OCI-LY1 (cell line): ENCODE data around the gene PMVK.

Experiments
- H2AFZ ChIP-seq: fragments of 200-600 bp; sonication (generic), shearing (Covaris generic); 2 replicates; pipeline ENCODE4 v1.6.0; 2014; ENCODE audit warnings: antibody characterized with exemption, mild to moderate bottlenecking, low read length
- H3F3A ChIP-seq: fragments of 200-600 bp; sonication (generic), shearing (Covaris generic); 2 replicates; pipeline ENCODE4 v1.6.0; 2014; ENCODE audit warnings: mild to moderate bottlenecking, antibody characterized with exemption, low read length, moderate library complexity; ENCODE audit not compliant: insufficient read depth
- H3K27ac ChIP-seq: fragments of 200-600 bp; sonication (generic); 2 replicates; pipeline ENCODE4 v1.5.1; 2014; ENCODE audit warnings: low read length, mixed run types, mild to moderate bottlenecking, low read depth; ENCODE audit not compliant: poor library complexity, severe bottlenecking
- H3K27me3 ChIP-seq: fragments of 200-600 bp; sonication (generic); 2 replicates; pipeline ENCODE4 v1.6.0; 2014; ENCODE audit warnings: antibody characterized with exemption, mild to moderate bottlenecking, low read length, moderate library complexity; ENCODE audit not compliant: insufficient read depth
- H3K36me3 ChIP-seq: fragments of 200-600 bp; sonication (generic); 2 replicates; pipeline ENCODE4 v1.6.1; 2014; ENCODE audit warnings: mild to moderate bottlenecking, antibody characterized with exemption, low read length, moderate library complexity, mixed read lengths; ENCODE audit not compliant: insufficient read depth
- H3K4me1 ChIP-seq: fragments of 200-600 bp; sonication (generic); 2 replicates; pipeline ENCODE4 v1.5.1; 2014; ENCODE audit warnings: mild to moderate bottlenecking, low read length, moderate library complexity; ENCODE audit not compliant: insufficient read depth, severe bottlenecking
- H3K4me2 ChIP-seq: fragments of 200-600 bp; sonication (generic), shearing (Covaris generic); 2 replicates; pipeline ENCODE4 v1.6.1; 2014; ENCODE audit warnings: low read length
- H3K4me3 ChIP-seq: fragments of 200-600 bp; sonication (generic); 2 replicates; pipeline ENCODE4 v1.5.1; 2014; ENCODE audit warnings: low read length, low read depth, mild to moderate bottlenecking, mixed read lengths; ENCODE audit not compliant: poor library complexity, severe bottlenecking
- H3K79me2 ChIP-seq: fragments of 200-600 bp; shearing (Covaris generic); 2 replicates; pipeline ENCODE4 v1.6.1; 2016; ENCODE audit warnings: mixed run types, low read length, mixed read lengths; ENCODE audit not compliant: insufficient read depth
- H3K9ac ChIP-seq: fragments of 200-600 bp; sonication (generic), shearing (Covaris generic); 2 replicates; pipeline ENCODE4 v1.6.1; 2014; ENCODE audit warnings: mild to moderate bottlenecking, low read length, mixed read lengths
- H3K9me2 ChIP-seq: fragments of 200-600 bp; sonication (generic), shearing (Covaris generic); 2 replicates; pipeline ENCODE4 v1.6.1; 2014; ENCODE audit warnings: low read depth, mild to moderate bottlenecking, low read length, mixed read lengths
- H3K9me3 ChIP-seq: fragments of 200-600 bp; shearing (Covaris generic); 2 replicates; pipeline ENCODE4 v1.6.1; 2014; ENCODE audit warnings: low read length, mixed read lengths
- H4K20me1 ChIP-seq: fragments of 200-600 bp; sonication (generic), shearing (Covaris generic); 2 replicates; pipeline ENCODE4 v1.6.0; 2016; ENCODE audit warnings: mild to moderate bottlenecking, low read length; ENCODE audit not compliant: insufficient read depth
- CTCF ChIP-seq: fragments of 200-600 bp; sonication (generic), shearing (Covaris generic); IDR thresholded peaks from 2 replicates; pipeline ENCODE4 v1.5.1; 2017; ENCODE audit warnings: mild to moderate bottlenecking, antibody characterized with exemption, low read length, moderate library complexity, mixed read lengths
- EZH2 ChIP-seq: fragments of 200-600 bp; sonication (generic), shearing (Covaris generic); IDR thresholded peaks from 2 replicates; pipeline ENCODE4 v1.8.0; 2017; ENCODE audit warnings: borderline replicate concordance, mixed run types, mild to moderate bottlenecking, antibody characterized with exemption, low read length, moderate library complexity, mixed read lengths

PMVK gene

GRCh38 chr1:154891452-154891851 is 45.1 kb downstream of the PMVK start:
- H3K79me2 ChIP-seq, result no peaks in the 10 kb centered on the region
- H3K4me2 ChIP-seq, result no peak overlapping the region
- no peaks in the 10 kb centered on the region for H3K9me3 ChIP-seq
- H3K4me3 ChIP-seq, result no peak overlapping the region
- TF ChIP-seq EZH2 (no peak), CTCF (no peak)
- no peaks in the 10 kb centered on the region for H3F3A ChIP-seq
- H4K20me1 ChIP-seq, result no peaks in the 10 kb centered on the region
- no peaks in the 10 kb centered on the region for H3K4me1 ChIP-seq
- no peaks in the 10 kb centered on the region for H3K9me2 ChIP-seq
- H3K9ac ChIP-seq, result no peak overlapping the region
- H3K27ac ChIP-seq, result no peak overlapping the region
- H3K36me3 ChIP-seq, result no peaks in the 10 kb centered on the region; the same call in 1 of the 2 replicates
- H2AFZ ChIP-seq, result no peak overlapping the region
- peaks cover 8% of the 10 kb centered on the region; the same call in 1 of the 2 replicates for H3K27me3 ChIP-seq

GRCh38 chr1:154888757-154889156 is 47.8 kb downstream of the PMVK start:
- H3K4me2 ChIP-seq, result no peak overlapping the region
- H3K9me3 ChIP-seq, result no peaks in the 10 kb centered on the region
- H3K27me3 ChIP-seq, result 0 out of 2 replicates have a peak, but pooled peaks cover 5% of the 10 kb centered on the region
- H2AFZ ChIP-seq, result no peak overlapping the region
- H3K9me2 ChIP-seq, result no peaks in the 10 kb centered on the region
- no peak overlapping the region for H3K27ac ChIP-seq
- H4K20me1 ChIP-seq, result no peaks in the 10 kb centered on the region
- TF ChIP-seq CTCF, result no peak
- TF ChIP-seq EZH2, result no peak
- no peaks in the 10 kb centered on the region for H3K4me1 ChIP-seq
- H3F3A ChIP-seq, result no peaks in the 10 kb centered on the region
- H3K4me3 ChIP-seq, result no peak overlapping the region
- no peaks in the 10 kb centered on the region; the same call in 1 of the 2 replicates for H3K36me3 ChIP-seq
- H3K79me2 ChIP-seq, result no peaks in the 10 kb centered on the region
- H3K9ac ChIP-seq, result no peak overlapping the region

GRCh38 chr1:154886281-154887015 is 50.1 kb downstream of the PMVK start:
- Histone ChIP-seq H3K4me2 (no peak overlapping the region), H3K79me2 (no peaks in the 10 kb centered on the region), H3K4me1 (no peaks in the 10 kb centered on the region), H3K4me3 (no peak overlapping the region), H3K9ac (no peak overlapping the region), H3K36me3 (no peaks in the 10 kb centered on the region), H3K27ac (no peak overlapping the region), H2AFZ (no peak overlapping the region), H3K9me2 (no peaks in the 10 kb centered on the region), H3K9me3 (no peaks in the 10 kb centered on the region), H3K27me3 (0 out of 2 replicates have a peak, but pooled peaks cover 5% of the 10 kb centered on the region), H3F3A (no peaks in the 10 kb centered on the region), H4K20me1 (no peaks in the 10 kb centered on the region)
- TF ChIP-seq EZH2 (no peak), CTCF (no peak)
